H1 (cell line): Measurements from ENCODE around the gene ASTN1. TPM values are rescaled to one million over a fixed set of nuclear protein-coding genes. Genes with fewer than 3 reads are reported as not detected.

Experiments
- CHD1 ChIP-seq: IDR thresholded peaks from 2 replicates; pipeline ENCODE4 v1.6.1; 2012; ENCODE audit warnings: low read depth, low read length, improper control_type of control experiment
- SIRT6 ChIP-seq: IDR thresholded peaks from one replicate; pipeline ENCODE4 v1.7.1; 2012; ENCODE audit warnings: low read length, inconsistent platforms
- SP4 ChIP-seq: IDR thresholded peaks from 2 replicates; pipeline ENCODE4 v1.6.1; 2012; ENCODE audit warnings: low read length, inconsistent platforms
- polyA plus RNA-seq, 7 experiments: library from polyadenylated mRNA; depleted of rRNA in 3 of 7; stranded (reverse) in 5 of 7; unstranded in 2 of 7; fragments of >200 nt in 5 of 7; fragments of 200-250 nt in 2 of 7; gene quantifications; 1 replicate in 5 of 7; 2 replicates in 1 of 7; 4 replicates in 1 of 7; pipeline versions ENCODE4 v1.2.1 to v1.2.3, GENCODE V29; 2011 to 2013; ENCODE audit warnings: missing spikeins in 2 of 7, mixed read lengths in 2 of 7
- total RNA-seq: library from RNA; stranded (reverse); fragmentation: NEBNext Ultra II Directional; extraction: Animal tissue kit (Norgen Biotek cat#: 25700); gene quantifications from 2 replicates; pipeline ENCODE4 v1.2.1, GENCODE V29; 2021

Gene ASTN1
- total and polyA plus RNA-seq, 2 of the 8 experiments (the other 6 are each of a cell fraction or from before 2014, with no cell fraction given): 2.9 to 4.1 TPM

DNA sequence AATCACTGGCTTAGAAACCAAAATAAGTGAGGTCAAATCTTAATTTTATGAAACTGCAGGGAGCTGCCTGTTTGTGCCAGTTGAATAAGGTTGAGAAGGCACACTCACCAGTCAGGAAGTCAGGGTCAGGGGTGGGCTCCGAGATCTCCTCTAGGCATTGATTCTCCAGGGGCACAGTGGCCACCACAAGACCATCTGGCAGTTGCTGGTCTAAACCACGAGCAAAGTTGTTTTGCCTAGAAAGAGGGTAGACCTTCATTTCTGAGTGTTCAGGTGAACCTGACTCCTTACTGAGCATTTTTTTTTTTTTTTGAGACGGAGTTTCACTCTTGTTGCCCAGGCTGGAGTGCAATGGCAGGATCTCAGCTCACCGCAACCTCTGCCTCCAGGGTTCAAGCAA, 220.7 kb downstream of the ASTN1 start (continued):
- TF ChIP-seq CHD1 (no peak), SIRT6 (no peak), SP4 (no peak)
